ENCODE data around the gene PTAR1.

The PTAR1 gene

DNA sequence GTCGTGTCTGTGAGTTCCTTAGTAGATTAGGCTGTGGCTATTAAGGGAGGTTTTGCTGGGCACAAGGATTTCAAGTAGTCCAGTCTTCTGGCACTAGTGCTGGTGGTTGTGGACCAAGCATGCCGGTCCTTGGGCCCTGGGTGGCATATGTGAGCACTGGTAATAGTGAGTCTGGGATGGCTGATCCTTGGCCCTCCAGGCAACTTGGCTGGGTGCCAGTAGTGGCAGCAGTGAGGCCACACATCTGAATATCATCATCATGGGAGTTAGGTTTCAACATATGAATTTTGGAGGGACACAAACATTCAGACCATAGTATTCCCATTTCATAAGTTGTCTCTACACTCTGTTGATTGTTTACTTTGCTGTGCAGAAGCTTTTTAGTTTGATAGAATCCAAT is 62.3 kb downstream of the PTAR1 start:
- Histone ChIP-seq H3K27ac (ENCODE audit: low read length) (no peak overlapping the region), H4K20me1 (ENCODE audit: insufficient read depth, low read length) (no peaks in the 10 kb centered on the region), H3K4me3 (ENCODE audit: low read length) (no peak overlapping the region), H3K79me2 (ENCODE audit: low read length) (no peaks in the 10 kb centered on the region), H3F3A (ENCODE audit: insufficient read depth, low read length) (no peaks in the 10 kb centered on the region), H3K27me3 (replicated peaks; ENCODE audit: insufficient read depth, low read length) (no peaks in the 10 kb centered on the region), H2AFZ (ENCODE audit: low read length) (no peak overlapping the region), H3K4me1 (ENCODE audit: low read length) (no peaks in the 10 kb centered on the region), H3K4me2 (ENCODE audit: low read depth, low read length) (no peak overlapping the region), H3K9ac (ENCODE audit: low read length) (no peak overlapping the region), H3K9me2 (replicated peaks; ENCODE audit: insufficient read depth, low read length) (no peaks in the 10 kb centered on the region), H3K36me3 (replicated peaks; ENCODE audit: insufficient read depth, low read length) (no peaks in the 10 kb centered on the region), H3K9me3 (replicated peaks; ENCODE audit: insufficient read depth, low read length) (no peaks in the 10 kb centered on the region)
- no peak for DNase-seq
- TF ChIP-seq EZH2phosphoT487 (IDR thresholded peaks at IDR 0.05; ENCODE audit: low read length) (no peak), CTCF (IDR thresholded peaks at IDR 0.05; ENCODE audit: low read length) (no peak), EZH2 (optimal IDR thresholded peaks at IDR 0.05; ENCODE audit: low read depth, low read length) (no peak)

GRCh38 chr9:69696802-69697201 is 63.0 kb downstream of the PTAR1 start:
- H3K27ac ChIP-seq (ENCODE audit: low read length): no peak overlapping the region
- no peaks in the 10 kb centered on the region for H3F3A ChIP-seq (ENCODE audit: insufficient read depth, low read length)
- H3K9me2 ChIP-seq (replicated peaks; ENCODE audit: insufficient read depth, low read length): no peaks in the 10 kb centered on the region
- no peak for TF ChIP-seq EZH2phosphoT487 (IDR thresholded peaks at IDR 0.05; ENCODE audit: low read length)
- H3K36me3 ChIP-seq (replicated peaks; ENCODE audit: insufficient read depth, low read length): no peaks in the 10 kb centered on the region
- no peaks in the 10 kb centered on the region for H3K4me1 ChIP-seq (ENCODE audit: low read length)
- H3K4me2 ChIP-seq (ENCODE audit: low read depth, low read length): no peak overlapping the region
- H3K9ac ChIP-seq (ENCODE audit: low read length): no peak overlapping the region
- no peaks in the 10 kb centered on the region for H3K9me3 ChIP-seq (replicated peaks; ENCODE audit: insufficient read depth, low read length)
- H4K20me1 ChIP-seq (ENCODE audit: insufficient read depth, low read length): no peaks in the 10 kb centered on the region
- DNase-seq: no peak
- no peak overlapping the region for H2AFZ ChIP-seq (ENCODE audit: low read length)
- no peaks in the 10 kb centered on the region for H3K79me2 ChIP-seq (ENCODE audit: low read length)
- no peaks in the 10 kb centered on the region for H3K27me3 ChIP-seq (replicated peaks; ENCODE audit: insufficient read depth, low read length)
- no peak overlapping the region for H3K4me3 ChIP-seq (ENCODE audit: low read length)

DNA sequence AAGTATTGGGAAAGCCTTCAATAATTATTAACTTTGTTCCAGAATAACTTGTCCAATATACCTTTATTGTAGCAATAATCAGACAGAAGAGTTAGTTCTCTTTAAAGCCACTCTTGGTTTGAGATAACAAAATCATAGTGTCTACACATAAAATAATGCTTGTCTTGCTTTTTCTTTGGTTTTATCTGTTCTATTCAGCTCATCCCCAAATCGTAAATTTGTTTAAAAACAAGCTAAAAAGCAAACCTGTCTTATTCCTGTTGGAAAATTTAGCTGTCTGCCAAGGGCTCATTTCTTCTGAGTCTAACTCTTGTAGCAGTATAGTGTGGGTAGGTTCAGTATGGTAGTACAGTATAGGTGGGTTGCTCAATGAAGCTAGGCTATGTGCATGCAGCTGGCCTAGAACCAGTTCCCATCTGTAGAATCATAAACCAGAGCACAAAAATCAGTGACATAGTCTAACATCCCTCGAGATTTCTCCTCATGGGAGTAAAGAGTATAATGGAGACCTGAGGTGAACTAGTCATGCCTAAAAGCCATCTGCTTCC is 69.7 kb downstream of the PTAR1 start:
- no peaks in the 10 kb centered on the region for H3K9me2 ChIP-seq (replicated peaks; ENCODE audit: insufficient read depth, low read length)
- H3K9me3 ChIP-seq (replicated peaks; ENCODE audit: insufficient read depth, low read length): no peaks in the 10 kb centered on the region
- H3F3A ChIP-seq (ENCODE audit: insufficient read depth, low read length): no peaks in the 10 kb centered on the region
- H3K27me3 ChIP-seq (replicated peaks; ENCODE audit: insufficient read depth, low read length): no peaks in the 10 kb centered on the region
- no peak overlapping the region for H3K4me2 ChIP-seq (ENCODE audit: low read depth, low read length)
- H3K4me3 ChIP-seq (ENCODE audit: low read length): no peak overlapping the region
- no peaks in the 10 kb centered on the region for H3K36me3 ChIP-seq (replicated peaks; ENCODE audit: insufficient read depth, low read length)
- TF ChIP-seq CTCF (IDR thresholded peaks at IDR 0.05; ENCODE audit: low read length) (no peak), EZH2phosphoT487 (IDR thresholded peaks at IDR 0.05; ENCODE audit: low read length) (no peak), EZH2 (optimal IDR thresholded peaks at IDR 0.05; ENCODE audit: low read depth, low read length) (no peak)
- H3K9ac ChIP-seq (ENCODE audit: low read length): no peak overlapping the region
- DNase-seq: no peak
- H3K27ac ChIP-seq (ENCODE audit: low read length): no peak overlapping the region
- no peaks in the 10 kb centered on the region for H4K20me1 ChIP-seq (ENCODE audit: insufficient read depth, low read length)
- no peak overlapping the region for H2AFZ ChIP-seq (ENCODE audit: low read length)
- H3K4me1 ChIP-seq (ENCODE audit: low read length): no peaks in the 10 kb centered on the region
- no peaks in the 10 kb centered on the region for H3K79me2 ChIP-seq (ENCODE audit: low read length)

DNA sequence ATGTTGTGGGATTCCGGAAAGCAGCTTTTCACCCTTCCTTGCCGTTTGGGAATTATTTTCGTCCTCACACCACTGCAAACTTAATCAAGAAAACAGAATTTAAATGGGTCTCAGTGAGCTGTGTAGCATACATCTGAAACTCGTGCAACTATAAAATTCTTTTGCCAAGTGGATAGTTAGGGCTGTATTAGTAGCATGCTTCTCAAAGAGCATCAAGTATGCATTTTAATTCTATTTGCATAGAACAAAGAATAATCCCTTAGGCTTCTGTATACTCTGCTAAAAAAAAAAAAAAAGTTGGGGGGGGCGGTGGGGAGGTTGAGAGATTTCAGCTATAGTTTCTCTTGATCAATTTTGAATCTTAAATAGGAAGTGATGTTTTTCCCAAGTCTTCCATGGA is 75.9 kb downstream of the PTAR1 start:
- H3K4me2 ChIP-seq (ENCODE audit: low read depth, low read length): no peak overlapping the region
- H3K9ac ChIP-seq (ENCODE audit: low read length): no peak overlapping the region
- no peaks in the 10 kb centered on the region for H3K79me2 ChIP-seq (ENCODE audit: low read length)
- no peaks in the 10 kb centered on the region for H3K27me3 ChIP-seq (replicated peaks; ENCODE audit: insufficient read depth, low read length)
- no peaks in the 10 kb centered on the region for H3K36me3 ChIP-seq (replicated peaks; ENCODE audit: insufficient read depth, low read length)
- DNase-seq: no peak
- no peaks in the 10 kb centered on the region for H3K4me1 ChIP-seq (ENCODE audit: low read length)
- no peak overlapping the region for H3K4me3 ChIP-seq (ENCODE audit: low read length)
- H2AFZ ChIP-seq (ENCODE audit: low read length): no peak overlapping the region
- no peaks in the 10 kb centered on the region for H3K9me2 ChIP-seq (replicated peaks; ENCODE audit: insufficient read depth, low read length)
- H3K9me3 ChIP-seq (replicated peaks; ENCODE audit: insufficient read depth, low read length): no peaks in the 10 kb centered on the region
- no peak overlapping the region for H3K27ac ChIP-seq (ENCODE audit: low read length)
- no peaks in the 10 kb centered on the region for H4K20me1 ChIP-seq (ENCODE audit: insufficient read depth, low read length)
- H3F3A ChIP-seq (ENCODE audit: insufficient read depth, low read length): no peaks in the 10 kb centered on the region
- TF ChIP-seq EZH2phosphoT487 (IDR thresholded peaks at IDR 0.05; ENCODE audit: low read length) (no peak), CTCF (IDR thresholded peaks at IDR 0.05; ENCODE audit: low read length) (no peak), EZH2 (optimal IDR thresholded peaks at IDR 0.05; ENCODE audit: low read depth, low read length) (no peak)

Measured in MM.1S (cell line).